Esophagus muscularis mucosa (tissue), 3 donors: ENCODE results near the gene KPNA1.

ENCODE experiments used
- POLR2A ChIP-seq: fragments of 450-650 bp; IDR thresholded peaks from one replicate; pipeline ENCODE4 v1.6.1; 2017; ENCODE audit warnings: antibody characterized with exemption, moderate library complexity, mild to moderate bottlenecking, low read depth
- POLR2AphosphoS5 ChIP-seq, 2 donors: sonication (generic); formaldehyde crosslinking; IDR thresholded peaks; one replicate each; pipeline ENCODE4 v1.6.1; 2017; ENCODE audit warnings: antibody characterized with exemption in 2 of 2
- TF ChIP-seq, protein P1 (sequence below), 3 experiments: fragments of 200-600 bp in 2 of 3; fragments of 450-650 bp in 1 of 3; sonication (generic) in 2 of 3; IDR thresholded peaks; one replicate each; pipeline ENCODE4 v1.5.1; 2017 to 2019; ENCODE audit warnings: antibody characterized with exemption in 3 of 3, mild to moderate bottlenecking in 2 of 3, moderate library complexity in 1 of 3

DNA sequence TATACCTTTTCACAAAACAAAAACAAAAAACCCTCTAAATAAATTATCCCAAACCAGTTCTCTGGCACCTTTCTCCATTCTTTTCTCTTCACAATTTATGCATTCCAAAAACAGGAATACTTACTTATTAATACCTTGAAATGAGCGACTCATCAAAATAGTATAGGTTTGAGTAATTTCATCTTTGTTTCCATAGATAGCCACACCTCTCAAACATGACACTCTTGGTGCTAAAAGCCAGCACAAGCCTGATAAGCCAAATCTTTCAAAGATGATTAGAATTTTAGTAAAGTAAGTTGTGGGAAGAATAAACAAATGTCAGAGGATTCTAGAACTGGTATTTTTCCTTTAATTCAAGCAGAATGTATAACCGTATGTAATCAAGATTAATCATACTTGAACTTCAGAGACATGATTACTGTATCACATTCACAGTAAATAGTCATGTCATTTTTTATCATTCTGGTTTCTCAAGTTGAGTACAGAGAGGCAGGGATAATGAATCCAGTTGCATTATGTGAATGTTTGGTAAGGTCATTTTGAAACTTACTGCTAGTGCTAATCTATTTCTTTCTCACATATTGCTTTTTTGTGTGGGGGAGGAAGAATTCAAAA, 86.8 kb downstream of the KPNA1 start:
- TF ChIP-seq POLR2A, result no peak
- TF ChIP-seq, protein P1, sequence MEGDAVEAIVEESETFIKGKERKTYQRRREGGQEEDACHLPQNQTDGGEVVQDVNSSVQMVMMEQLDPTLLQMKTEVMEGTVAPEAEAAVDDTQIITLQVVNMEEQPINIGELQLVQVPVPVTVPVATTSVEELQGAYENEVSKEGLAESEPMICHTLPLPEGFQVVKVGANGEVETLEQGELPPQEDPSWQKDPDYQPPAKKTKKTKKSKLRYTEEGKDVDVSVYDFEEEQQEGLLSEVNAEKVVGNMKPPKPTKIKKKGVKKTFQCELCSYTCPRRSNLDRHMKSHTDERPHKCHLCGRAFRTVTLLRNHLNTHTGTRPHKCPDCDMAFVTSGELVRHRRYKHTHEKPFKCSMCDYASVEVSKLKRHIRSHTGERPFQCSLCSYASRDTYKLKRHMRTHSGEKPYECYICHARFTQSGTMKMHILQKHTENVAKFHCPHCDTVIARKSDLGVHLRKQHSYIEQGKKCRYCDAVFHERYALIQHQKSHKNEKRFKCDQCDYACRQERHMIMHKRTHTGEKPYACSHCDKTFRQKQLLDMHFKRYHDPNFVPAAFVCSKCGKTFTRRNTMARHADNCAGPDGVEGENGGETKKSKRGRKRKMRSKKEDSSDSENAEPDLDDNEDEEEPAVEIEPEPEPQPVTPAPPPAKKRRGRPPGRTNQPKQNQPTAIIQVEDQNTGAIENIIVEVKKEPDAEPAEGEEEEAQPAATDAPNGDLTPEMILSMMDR (IDR thresholded peaks at IDR 0.05), result no peak
- TF ChIP-seq POLR2AphosphoS5 (IDR thresholded peaks at IDR 0.05), result no peak
